H9 (cell line): ENCODE results near the gene PAIP2. TPM values are rescaled to one million over a fixed set of nuclear protein-coding genes. Genes with fewer than 3 reads are reported as not detected.

Source experiments
- DNase-seq: peaks from one replicate; pipeline ENCODE4 v3.0.0-alpha.2; 2017
- H2AFZ ChIP-seq: one replicate; pipeline ENCODE4 v1.6.1; 2013; ENCODE audit warnings: mild to moderate bottlenecking, low read length, control low read depth, moderate library complexity
- H2AK5ac ChIP-seq: 2 replicates; pipeline ENCODE4 v1.6.1; 2013; ENCODE audit warnings: low read length, control low read depth, mixed read lengths; ENCODE audit not compliant: insufficient read length
- H2BK120ac ChIP-seq: one replicate; pipeline ENCODE4 v1.6.1; 2013; ENCODE audit warnings: low read depth, mild to moderate bottlenecking, low read length, control low read depth, inconsistent platforms; ENCODE audit not compliant: poor library complexity, severe bottlenecking
- H2BK12ac ChIP-seq: 2 replicates; pipeline ENCODE4 v1.6.1; 2013; ENCODE audit warnings: low read length, control low read depth, mixed read lengths, low read depth; ENCODE audit not compliant: insufficient read length
- H2BK15ac ChIP-seq: 2 replicates; pipeline ENCODE4 v1.6.1; 2013; ENCODE audit warnings: low read depth, low read length, control low read depth
- H2BK20ac ChIP-seq: one replicate; pipeline ENCODE4 v1.6.1; 2013; ENCODE audit warnings: low read depth, mild to moderate bottlenecking, low read length, control low read depth, inconsistent platforms; ENCODE audit not compliant: poor library complexity, severe bottlenecking
- H2BK5ac ChIP-seq: 2 replicates; pipeline ENCODE4 v1.6.1; 2013; ENCODE audit warnings: low read length, control low read depth, mixed read lengths; ENCODE audit not compliant: insufficient read length
- H3K14ac ChIP-seq: 2 replicates; pipeline ENCODE4 v1.6.1; 2013; ENCODE audit warnings: low read length, control low read depth; ENCODE audit not compliant: insufficient read depth
- H3K18ac ChIP-seq: 2 replicates; pipeline ENCODE4 v1.6.1; 2013; ENCODE audit warnings: low read depth, mild to moderate bottlenecking, mixed read lengths, low read length, control low read depth; ENCODE audit not compliant: insufficient read length
- H3K23ac ChIP-seq: 2 replicates; pipeline ENCODE4 v1.6.1; 2013; ENCODE audit warnings: low read length, control low read depth, mixed read lengths, low read depth; ENCODE audit not compliant: insufficient read length
- H3K23me2 ChIP-seq: 2 replicates; pipeline ENCODE4 v1.6.1; 2013; ENCODE audit warnings: low read depth, mild to moderate bottlenecking, mixed read lengths, low read length, control low read depth; ENCODE audit not compliant: insufficient read length, poor library complexity, severe bottlenecking
- H3K27ac ChIP-seq: 2 replicates; pipeline ENCODE4 v1.5.1; 2013; ENCODE audit warnings: low read length, control low read depth, mixed read lengths, low read depth; ENCODE audit not compliant: insufficient read length
- H3K27me3 ChIP-seq: 2 replicates; pipeline ENCODE4 v1.6.1; 2013; ENCODE audit warnings: low read length, control low read depth, inconsistent platforms; ENCODE audit not compliant: insufficient read depth
- H3K4ac ChIP-seq: 2 replicates; pipeline ENCODE4 v1.6.1; 2013; ENCODE audit warnings: low read depth, mild to moderate bottlenecking, control low read depth, inconsistent platforms, low read length, moderate library complexity
- H3K4me1 ChIP-seq: 2 replicates; pipeline ENCODE4 v1.6.1; 2013; ENCODE audit warnings: low read length, control low read depth, inconsistent platforms; ENCODE audit not compliant: insufficient read depth
- H3K4me2 ChIP-seq: 2 replicates; pipeline ENCODE4 v1.6.1; 2013; ENCODE audit warnings: low read length, control low read depth, mixed read lengths; ENCODE audit not compliant: insufficient read length, insufficient read depth
- H3K56ac ChIP-seq: 2 replicates; pipeline ENCODE4 v1.6.1; 2013; ENCODE audit warnings: low read depth, mild to moderate bottlenecking, mixed read lengths, low read length, control low read depth; ENCODE audit not compliant: insufficient read length
- H3K79me1 ChIP-seq: 2 replicates; pipeline ENCODE4 v1.6.1; 2013; ENCODE audit warnings: low read depth, mild to moderate bottlenecking, moderate library complexity, low read length, control low read depth, inconsistent platforms; ENCODE audit not compliant: insufficient read depth, poor library complexity, severe bottlenecking
- H3K79me2 ChIP-seq: 2 replicates; pipeline ENCODE4 v1.6.1; 2013; ENCODE audit warnings: low read length, control low read depth, inconsistent platforms; ENCODE audit not compliant: insufficient read depth
- H3K9ac ChIP-seq: 2 replicates; pipeline ENCODE4 v1.6.1; 2013; ENCODE audit warnings: low read length, control low read depth, mixed read lengths; ENCODE audit not compliant: insufficient read length; ENCODE audit errors: extremely low read depth
- H3K9me3 ChIP-seq: one replicate; pipeline ENCODE4 v1.6.1; 2013; ENCODE audit warnings: low read depth, low read length, inconsistent platforms; ENCODE audit not compliant: control insufficient read depth
- H3T11ph ChIP-seq: one replicate; pipeline ENCODE4 v1.6.1; 2013; ENCODE audit warnings: mild to moderate bottlenecking, low read length, control low read depth, inconsistent platforms
- H4K20me1 ChIP-seq: one replicate; pipeline ENCODE4 v1.6.1; 2013; ENCODE audit not compliant: control insufficient read depth, insufficient read length, insufficient read depth
- H4K5ac ChIP-seq: 2 replicates; pipeline ENCODE4 v1.6.1; 2013; ENCODE audit warnings: low read depth, mild to moderate bottlenecking, mixed read lengths, low read length, control low read depth; ENCODE audit not compliant: insufficient read length
- H4K8ac ChIP-seq: replicated peaks from 2 replicates; pipeline ENCODE4 v1.6.1; 2013; ENCODE audit warnings: low read length, control low read depth, mixed read lengths, low read depth; ENCODE audit not compliant: insufficient read length
- H4K91ac ChIP-seq: 2 replicates; pipeline ENCODE4 v1.6.1; 2013; ENCODE audit warnings: low read depth, mild to moderate bottlenecking, moderate library complexity, mixed read lengths, low read length, control low read depth; ENCODE audit not compliant: insufficient read length
- H3K27ac Mint-ChIP-seq, 3 experiments: 2 replicates in 2 of 3; 3 replicates in 1 of 3; pipeline ENCODE4 v1.8.0; 2020 to 2021; ENCODE audit warnings: mixed read lengths in 3 of 3, mild to moderate bottlenecking in 1 of 3, moderate library complexity in 1 of 3
- H3K27me3 Mint-ChIP-seq: 2 replicates; pipeline ENCODE4 v1.8.0; 2021; ENCODE audit warnings: low read depth, mild to moderate bottlenecking, moderate library complexity, mixed read lengths
- H3K36me3 Mint-ChIP-seq, 3 experiments: 2 replicates in 2 of 3; 3 replicates in 1 of 3; pipeline ENCODE4 v1.8.0; 2020 to 2021; ENCODE audit warnings: low read depth in 3 of 3, mixed read lengths in 3 of 3; ENCODE audit not compliant: insufficient read depth in 1 of 3
- H3K4me1 Mint-ChIP-seq, 2 experiments: 2 replicates each; pipeline ENCODE4 v1.8.0; 2020; ENCODE audit warnings: mixed read lengths in 2 of 2
- H3K4me3 Mint-ChIP-seq, 2 experiments: 2 replicates in 1 of 2; 3 replicates in 1 of 2; pipeline ENCODE4 v1.8.0; 2020 to 2021; ENCODE audit warnings: mild to moderate bottlenecking in 2 of 2, mixed read lengths in 2 of 2, moderate library complexity in 1 of 2
- H3K9me3 Mint-ChIP-seq, 2 experiments: 2 replicates in 1 of 2; 3 replicates in 1 of 2; pipeline ENCODE4 v1.8.0; 2020; ENCODE audit warnings: mild to moderate bottlenecking in 2 of 2, mixed read lengths in 2 of 2, moderate library complexity in 1 of 2
- CTCF ChIP-seq: fragments of 200-600 bp; sonication (generic); conservative IDR thresholded peaks from 3 replicates; pipeline ENCODE4 v1.8.0; 2021; ENCODE audit warnings: antibody characterized with exemption, mild to moderate bottlenecking
- WGBS: extraction: QIAGEN DNeasy Blood & Tissue Kit; methylation state at CpG from one replicate; pipeline ENCODE4 v1.1.7; 2013; ENCODE audit warnings: missing lambda C conversion rate, low lambda C conversion rate, mixed read lengths; ENCODE audit not compliant: insufficient read length; ENCODE audit errors: extremely low coverage; 5-methylcytosine and 5-hydroxymethylcytosine counted together
- total RNA-seq: library from RNA; stranded (reverse); gene quantifications from 2 replicates; pipeline ENCODE4 v1.2.1, GENCODE V29; 2021

The PAIP2 gene
- total RNA-seq, 1 experiment from 2014 or later: 121 TPM

- Histone ChIP-seq H3K27ac (no peak overlapping the region), H3K79me2 (no peaks in the 10 kb centered on the region), H2BK12ac (no peak overlapping the region), H3K18ac (no peak overlapping the region), H4K91ac (no peak overlapping the region), H2AK5ac (no peak overlapping the region), H4K20me1 (no peaks in the 10 kb centered on the region), H3K4me1 (no peaks in the 10 kb centered on the region), H3K4me2 (no peak overlapping the region), H3K23ac (no peak overlapping the region), H4K8ac (no peak overlapping the region), H3K4ac (no peak overlapping the region), H3K27me3 (no peaks in the 10 kb centered on the region), H3K9me3 (no peaks in the 10 kb centered on the region), H3K14ac (no peak overlapping the region), H2BK20ac (no peak overlapping the region), H3K79me1 (no peaks in the 10 kb centered on the region), H2BK5ac (no peak overlapping the region), H3K56ac (no peak overlapping the region), H3K23me2 (no peaks in the 10 kb centered on the region), H3T11ph (no peak overlapping the region), H2BK15ac (no peak overlapping the region), H4K5ac (no peak overlapping the region), H3K9ac (no peak overlapping the region), H2BK120ac (no peak overlapping the region), H2AFZ (no peak overlapping the region)
- DNase-seq: no peak
- WGBS: no CpG with 5 or more reads among the region's 28 CpGs
- H3K36me3 Mint-ChIP-seq: no peaks in the 10 kb centered on the region; a peak in 1 of 7 replicates
- no peaks in the 10 kb centered on the region for H3K9me3 Mint-ChIP-seq
- no peak overlapping the region for H3K4me3 Mint-ChIP-seq
- H3K27me3 Mint-ChIP-seq: no peaks in the 10 kb centered on the region; the same call in 1 of the 2 replicates
- H3K27ac Mint-ChIP-seq: no peak overlapping the region; a peak in 1 of 7 replicates
- no peak for TF ChIP-seq CTCF
- H3K4me1 Mint-ChIP-seq: peaks cover 19 to 27% of the 10 kb centered on the region in 2 experiments; a peak in 3 of 4 replicates
These were observed 40.4 kb downstream of the PAIP2 start for GRCh38 chr5:139381837-139382761.
